Stimulated activated CD8-positive, alpha-beta memory T cell treated with anti-CD3 and anti-CD28 coated beads, Interleukin-12 subunit alpha, Interleukin-12 subunit beta, amount 100 ng/mL, for 24 hours (primary cell): ENCODE results near the gene CRTC1.
"Not testable (repeated sequence)": the region's sequence is repeated elsewhere in the genome, so short reads cannot be mapped to it uniquely, and the experiment has no call there.

Experiments
- DNase-seq: peaks from one replicate; pipeline ENCODE4 v3.0.0-alpha.2; 2020; ENCODE audit errors: extremely low read depth

The CRTC1 gene

GRCh38 chr19:18726846-18727245 lies 43.4 kb downstream of the CRTC1 start:
- DNase-seq: no peak

GRCh38 chr19:18727602-18728001 lies 44.1 kb downstream of the CRTC1 start:
- DNase-seq: not testable (repeated sequence)

DNA sequence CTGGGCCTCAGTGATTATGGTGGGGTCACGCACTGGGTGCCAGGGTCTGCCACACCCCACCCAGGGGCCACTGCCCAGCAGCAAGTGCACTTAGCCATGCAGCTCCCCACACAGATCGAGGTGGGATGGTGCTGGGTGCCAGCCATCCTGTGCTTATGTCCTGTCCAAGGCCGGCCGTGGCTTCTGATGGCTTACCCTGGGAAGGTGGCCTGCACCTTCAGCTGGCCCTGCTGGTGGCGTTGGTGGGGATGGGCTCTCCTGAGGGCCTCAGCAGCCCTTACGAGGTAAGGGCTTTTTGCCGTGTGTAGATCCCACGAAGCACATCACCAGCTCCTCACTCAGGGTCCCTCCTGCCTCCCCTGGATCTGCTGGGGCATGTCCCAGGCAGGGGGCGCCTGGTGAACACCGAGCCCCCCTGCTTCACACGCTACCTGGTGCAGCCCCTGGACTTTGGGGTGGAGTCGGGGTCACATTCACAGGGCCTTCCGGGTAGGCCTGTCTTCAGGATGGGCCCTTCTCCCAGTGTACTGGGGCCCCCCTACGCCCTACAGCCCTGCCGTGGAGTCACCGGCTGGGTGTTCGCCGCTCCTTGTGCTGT lies 46.6 kb downstream of the CRTC1 start:
- DNase-seq: no peak

DNA sequence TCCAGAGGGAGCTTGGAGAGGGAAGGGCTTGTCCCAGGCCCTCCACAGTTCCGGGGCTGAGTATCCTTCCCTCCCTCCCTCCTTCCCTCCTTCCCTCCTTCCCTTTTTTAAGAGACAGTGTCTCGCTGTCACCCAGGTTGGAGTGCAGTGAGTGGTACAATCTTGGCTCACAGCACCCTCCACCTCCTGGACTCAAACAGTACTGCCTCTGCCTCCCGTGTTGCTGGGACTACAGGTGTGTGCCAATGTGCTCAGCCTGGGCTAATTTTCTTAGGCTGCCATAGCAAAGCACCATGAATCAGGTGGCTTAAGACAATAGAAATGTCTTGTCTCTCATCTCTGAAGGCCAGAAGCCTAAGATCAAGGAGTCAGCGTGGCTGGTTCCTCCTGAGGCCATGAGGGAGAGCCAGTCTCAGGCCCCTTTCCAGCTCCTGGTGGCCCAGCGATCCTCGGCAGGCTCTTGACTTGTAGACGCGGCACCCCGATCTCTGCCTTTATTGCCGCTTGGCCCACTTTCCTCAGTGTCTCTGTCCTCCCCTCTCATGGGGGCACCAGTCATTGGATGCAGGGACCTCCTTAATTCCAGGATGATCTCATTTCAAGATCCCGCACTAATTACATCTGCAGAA lies 47.5 kb downstream of the CRTC1 start:
- DNase-seq: no peak

- DNase-seq: no peak
These were observed 48.1 kb downstream of the CRTC1 start for GRCh38 chr19:18731562-18732008.

- no peak for DNase-seq
These were observed 49.7 kb downstream of the CRTC1 start for GRCh38 chr19:18733196-18733647.

- not testable (repeated sequence) for DNase-seq
These were observed 50.4 kb downstream of the CRTC1 start for GRCh38 chr19:18733762-18734332.

GRCh38 chr19:18735324-18735723 lies 51.8 kb downstream of the CRTC1 start:
- no peak for DNase-seq

DNA sequence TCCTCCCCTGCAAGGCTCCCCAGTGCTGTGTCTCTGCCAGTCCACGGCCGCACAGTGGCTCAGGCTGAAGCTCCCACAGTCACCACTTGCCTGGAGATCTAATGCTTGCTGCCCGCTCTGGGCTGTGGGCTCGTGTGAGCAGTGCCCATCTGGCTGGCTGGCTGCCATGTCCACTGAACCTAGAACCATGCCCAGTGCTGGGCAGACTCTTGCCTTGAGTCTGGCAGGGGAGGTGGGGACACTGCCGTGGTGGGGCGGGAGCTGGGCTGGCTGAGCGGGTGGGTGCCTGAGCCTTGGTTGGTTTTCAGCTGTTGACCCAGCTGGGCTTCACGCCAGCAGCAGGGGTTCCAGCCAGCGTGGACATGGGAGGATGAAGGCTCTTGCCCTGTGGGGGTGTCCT lies 52.3 kb downstream of the CRTC1 start:
- DNase-seq: no peak

- DNase-seq: no peak
These were observed 53.2 kb downstream of the CRTC1 start for GRCh38 chr19:18736415-18737336.

DNA sequence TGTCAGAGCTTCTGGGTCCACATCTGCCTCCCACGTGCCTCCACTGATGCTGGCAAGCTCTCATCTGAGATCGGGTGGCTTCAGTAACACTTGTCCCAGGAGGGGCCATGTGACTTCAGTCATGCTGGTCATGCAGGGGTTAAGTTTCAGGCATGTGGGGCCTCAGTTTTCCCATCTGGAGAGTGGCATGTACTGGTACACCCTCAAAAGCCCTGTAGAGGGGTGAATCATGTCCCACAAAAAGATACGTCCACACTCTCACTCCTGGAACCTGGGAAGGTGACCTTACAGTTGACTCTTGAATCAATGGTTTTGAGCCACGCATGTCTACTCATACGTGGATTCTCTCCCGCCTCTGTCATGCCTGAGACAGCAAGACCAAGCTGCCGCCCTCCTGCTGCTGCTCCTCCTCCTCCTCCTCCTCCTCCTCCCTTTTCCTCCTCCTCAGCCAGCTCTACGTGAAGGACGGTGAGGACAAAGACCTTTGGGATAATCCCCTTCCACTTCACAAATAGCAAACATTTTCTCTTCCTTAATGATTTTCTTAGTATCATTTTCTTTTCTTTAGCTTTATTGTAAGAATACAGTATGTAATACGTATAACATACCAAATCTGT lies 54.0 kb downstream of the CRTC1 start:
- DNase-seq: no peak

DNA sequence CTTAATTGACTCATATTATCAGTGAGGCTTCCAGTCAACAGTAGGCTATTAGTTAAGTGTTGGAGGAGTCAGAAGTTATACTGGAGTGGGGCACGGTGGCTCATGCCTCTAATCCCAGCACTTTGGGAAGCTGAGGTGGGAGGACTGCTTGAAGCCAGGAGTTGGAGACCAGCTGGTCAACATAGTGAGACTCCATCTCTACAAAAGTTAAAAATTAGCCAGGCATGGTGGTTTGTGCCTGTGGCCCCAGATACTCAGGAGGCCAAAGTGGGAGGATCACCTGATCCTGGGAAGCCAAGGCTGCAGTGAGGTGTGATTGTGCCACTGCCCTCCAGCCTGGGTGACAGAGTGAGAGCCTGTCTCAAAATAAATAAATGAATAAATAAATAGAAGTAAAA lies 54.5 kb downstream of the CRTC1 start:
- DNase-seq: no peak

- DNase-seq: no peak
These were observed 55.6 kb downstream of the CRTC1 start for GRCh38 chr19:18738961-18739690.

GRCh38 chr19:18741124-18742121 lies 57.9 kb downstream of the CRTC1 start:
- no peak for DNase-seq

DNA sequence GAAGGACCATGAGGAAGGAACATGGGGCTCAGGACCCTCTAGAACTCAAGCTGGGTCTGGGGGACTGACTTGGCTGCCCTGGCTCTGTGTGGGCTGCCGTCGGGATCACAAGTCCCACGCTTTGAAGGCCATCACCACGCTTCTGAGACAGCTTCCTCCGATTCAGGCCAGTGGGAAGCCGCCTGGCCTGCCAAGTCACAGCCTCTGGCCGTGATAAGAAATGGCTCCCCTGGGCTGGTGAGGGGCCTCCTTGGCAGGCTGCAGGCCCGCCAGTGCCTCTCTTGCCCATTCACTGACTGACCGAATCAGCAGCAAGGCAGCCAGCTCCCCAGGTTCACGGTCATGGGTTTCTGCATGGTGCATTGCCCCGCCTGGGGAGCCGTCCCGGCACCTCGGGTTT lies 58.8 kb downstream of the CRTC1 start:
- DNase-seq: no peak

DNA sequence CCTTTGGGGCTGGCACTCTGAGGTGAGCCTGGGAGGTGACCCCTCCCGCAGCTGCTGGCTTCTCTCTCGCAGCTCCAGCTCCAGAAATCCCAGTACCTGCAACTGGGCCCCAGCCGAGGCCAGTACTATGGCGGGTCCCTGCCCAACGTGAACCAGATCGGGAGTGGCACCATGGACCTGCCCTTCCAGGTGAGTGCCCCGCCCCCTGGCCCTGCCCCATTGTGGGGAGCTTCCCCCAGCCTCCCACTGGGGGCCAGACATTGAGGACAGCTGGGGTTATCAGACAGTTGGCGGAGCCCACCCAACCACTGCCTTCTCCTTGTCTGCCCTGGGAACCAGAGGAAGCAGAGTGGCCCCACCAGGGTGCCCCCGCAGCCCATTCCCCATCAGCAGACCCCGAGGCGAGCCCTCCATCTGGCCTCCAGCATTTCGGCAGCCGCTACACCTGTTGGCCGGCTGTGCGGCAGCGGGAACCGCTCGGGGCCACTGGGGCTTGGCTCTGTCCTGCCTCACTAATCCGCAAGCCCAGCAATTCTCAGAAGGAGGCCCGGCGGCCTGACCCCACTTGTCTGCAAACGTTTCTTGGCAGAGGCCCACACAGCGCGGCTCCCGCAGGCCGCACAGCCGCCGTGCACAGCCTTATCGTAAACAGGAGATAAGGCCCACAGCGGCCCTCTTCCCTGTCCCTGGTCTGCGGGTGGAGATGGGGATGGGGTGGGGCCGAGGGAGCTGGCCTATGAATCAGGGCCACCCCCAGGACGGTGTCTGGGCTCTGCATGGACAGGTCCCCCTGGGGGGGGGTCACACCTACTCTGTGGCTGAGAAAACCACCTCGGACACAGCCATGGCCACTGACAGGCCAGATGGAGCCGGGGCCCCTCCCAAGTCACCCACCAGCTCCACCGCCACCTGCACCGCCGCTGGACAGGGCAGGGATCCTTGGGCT lies 59.6 kb downstream of the CRTC1 start:
- DNase-seq: no peak

- no peak for DNase-seq
These were observed 60.4 kb downstream of the CRTC1 start for GRCh38 chr19:18743784-18744418.

GRCh38 chr19:18745012-18745735 lies 61.7 kb downstream of the CRTC1 start:
- no peak for DNase-seq
